ENCODE data around the gene ZNF587B.
"Not testable (repeated sequence)": the region's sequence is repeated elsewhere in the genome, so short reads cannot be mapped to it uniquely, and the experiment has no call there.

The ZNF587B gene

DNA sequence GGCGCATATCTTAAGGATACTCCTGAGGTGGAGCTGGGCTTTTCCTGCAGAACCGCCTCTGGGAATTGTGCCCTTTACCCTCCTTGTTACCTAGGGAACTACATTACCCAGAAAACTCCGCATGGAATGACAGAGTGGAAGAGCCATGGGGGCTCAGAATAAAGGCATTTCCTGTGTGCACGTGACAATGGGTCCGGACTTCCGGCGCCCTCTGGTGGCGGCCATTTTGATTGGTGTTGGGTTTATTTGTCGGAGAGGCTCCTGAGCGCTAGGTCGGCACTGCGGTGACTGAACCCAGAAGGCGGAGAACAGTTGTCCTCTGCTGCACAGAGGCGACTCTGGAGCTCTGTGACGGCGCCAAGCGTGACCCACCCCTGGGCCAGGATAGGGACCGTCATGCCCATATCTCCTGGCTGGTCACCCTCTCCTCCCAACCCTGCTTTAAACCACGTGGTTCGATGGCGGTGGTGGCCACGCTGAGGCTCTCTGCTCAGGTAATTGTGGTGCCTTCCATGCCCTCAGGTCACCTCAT is at the start of gene ZNF587B:
Gene ZNF587B, plus strand, starts transcription at position 229 of the 532 bp plus-strand sequence. Its CDS starts 230 bp downstream, at position 459.
- FAIRE-seq: no peak

DNA sequence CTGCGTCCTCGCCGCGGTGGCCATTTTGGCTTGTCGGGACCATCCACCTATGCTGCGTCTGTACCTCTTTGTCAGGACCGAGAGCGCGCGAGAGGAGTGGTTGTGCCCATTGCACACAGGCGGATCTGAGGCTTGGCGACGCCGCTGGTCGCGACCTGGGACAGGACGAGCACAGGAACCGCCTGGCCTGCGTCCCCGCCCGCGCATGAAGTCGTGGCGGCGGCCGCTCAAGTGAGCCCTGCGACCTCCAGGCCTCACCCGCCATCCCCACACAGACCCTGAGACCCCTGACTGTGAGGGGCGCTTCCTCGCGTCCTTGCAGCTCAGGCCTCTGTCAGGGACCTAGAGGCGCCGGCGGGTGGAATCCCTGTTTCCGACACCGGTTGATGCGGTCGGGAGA is 43.8 kb upstream of the ZNF587B start:
- FAIRE-seq: no peak

DNA sequence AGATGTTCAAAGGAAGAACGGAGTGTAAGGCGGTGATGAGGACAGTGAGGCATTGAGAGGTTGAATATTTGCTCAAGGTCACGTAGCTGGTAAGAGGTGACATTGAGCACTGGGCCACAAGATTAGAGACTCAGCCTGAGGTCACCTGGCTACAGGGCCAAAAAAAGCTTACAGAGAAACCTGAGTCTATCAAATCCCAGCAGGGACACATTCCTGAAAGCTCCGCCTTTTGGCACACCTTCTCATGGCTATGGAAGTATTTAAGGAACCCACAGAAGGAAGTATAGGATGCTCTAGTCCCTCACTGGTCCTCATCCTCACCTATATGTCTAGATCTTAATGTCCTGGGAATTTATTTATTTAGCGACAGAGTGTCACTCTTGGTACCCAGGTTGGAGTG is 43.2 kb upstream of the ZNF587B start:
- no peak for FAIRE-seq

DNA sequence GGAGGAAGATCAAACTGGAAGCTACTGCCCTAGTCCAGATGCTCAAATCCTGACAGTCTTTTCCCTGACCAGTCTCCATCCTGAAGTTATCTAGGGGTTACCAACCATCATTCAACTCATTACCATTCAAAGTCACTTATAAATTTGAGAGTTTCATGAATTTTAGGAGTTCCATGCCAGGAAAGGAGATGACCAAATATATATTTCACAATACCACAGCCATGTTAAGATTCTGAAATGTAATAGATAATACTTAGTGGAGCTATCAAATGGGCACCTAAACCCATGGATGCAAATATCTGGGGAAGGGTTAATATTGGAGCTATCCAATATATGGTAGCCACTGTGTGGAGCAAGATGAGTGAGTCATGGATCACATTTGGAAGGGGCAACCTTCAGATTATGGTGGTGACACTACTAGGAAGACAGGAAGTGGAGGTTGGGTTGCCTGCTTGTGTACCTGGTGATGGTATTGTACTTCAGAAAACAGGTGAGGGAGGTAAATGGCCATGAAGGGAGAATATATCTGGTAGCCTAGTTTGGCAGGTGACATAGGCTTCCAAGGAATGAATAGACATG is 41.9 kb upstream of the ZNF587B start:
- FAIRE-seq: no peak

DNA sequence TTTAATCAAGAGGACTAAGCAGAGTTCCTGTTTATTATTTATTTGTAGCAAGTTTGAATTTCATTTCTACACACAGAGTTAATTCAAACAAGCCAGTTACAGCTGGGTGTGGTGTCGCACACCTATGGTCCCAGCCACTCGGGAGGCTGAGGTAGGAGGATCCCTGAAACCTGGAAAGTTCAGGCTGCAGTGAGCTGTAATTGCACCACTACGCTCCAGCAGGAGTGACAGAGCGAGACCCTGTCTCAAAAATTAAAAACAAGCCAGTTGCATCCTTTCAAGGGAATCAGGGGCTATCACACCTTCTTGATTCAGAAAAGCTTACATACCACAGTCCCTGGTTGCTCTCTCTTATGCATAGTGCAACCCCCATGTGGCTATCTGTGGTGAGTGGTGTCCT is 40.8 kb upstream of the ZNF587B start:
- no peak for FAIRE-seq

DNA sequence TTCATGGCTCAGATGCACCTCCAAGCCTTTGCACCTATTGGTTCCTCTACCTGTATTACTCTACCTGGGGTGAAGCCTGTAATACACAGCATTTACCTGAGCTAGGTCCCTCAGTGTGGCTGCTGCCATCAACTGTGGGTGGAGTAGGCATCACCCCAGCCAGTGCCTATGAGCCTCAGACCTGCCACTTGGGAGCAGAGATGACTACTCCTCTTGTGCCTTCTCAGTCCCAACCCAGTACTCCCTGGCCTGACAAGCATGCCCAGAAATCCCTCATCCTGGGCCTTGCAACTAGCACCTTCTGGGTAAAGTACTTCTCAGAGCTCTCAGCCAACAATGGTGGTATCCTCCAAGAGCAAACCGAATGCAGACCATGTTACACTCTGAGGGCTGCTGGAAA is 33.5 kb upstream of the ZNF587B start:
- FAIRE-seq: not testable (repeated sequence)

DNA sequence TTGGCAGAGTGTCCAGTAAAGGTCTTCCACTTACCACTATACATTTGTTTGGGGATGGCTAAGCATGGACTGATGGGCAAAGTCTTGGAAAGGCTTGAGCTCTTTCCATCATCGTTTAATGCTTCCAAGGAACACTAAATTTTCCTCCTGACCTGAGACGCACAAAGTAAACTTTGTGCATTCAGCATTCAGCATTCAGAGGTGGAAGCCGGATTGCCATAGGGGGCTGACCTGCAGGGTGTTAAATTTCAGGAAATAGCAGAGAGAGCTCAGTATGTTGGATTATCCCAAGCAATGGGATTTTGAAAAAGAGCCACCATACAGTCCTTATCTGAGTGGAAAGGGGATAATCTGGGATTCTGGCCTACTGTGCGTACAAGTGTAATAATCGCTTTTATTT is 29.4 kb upstream of the ZNF587B start:
- no peak for FAIRE-seq

DNA sequence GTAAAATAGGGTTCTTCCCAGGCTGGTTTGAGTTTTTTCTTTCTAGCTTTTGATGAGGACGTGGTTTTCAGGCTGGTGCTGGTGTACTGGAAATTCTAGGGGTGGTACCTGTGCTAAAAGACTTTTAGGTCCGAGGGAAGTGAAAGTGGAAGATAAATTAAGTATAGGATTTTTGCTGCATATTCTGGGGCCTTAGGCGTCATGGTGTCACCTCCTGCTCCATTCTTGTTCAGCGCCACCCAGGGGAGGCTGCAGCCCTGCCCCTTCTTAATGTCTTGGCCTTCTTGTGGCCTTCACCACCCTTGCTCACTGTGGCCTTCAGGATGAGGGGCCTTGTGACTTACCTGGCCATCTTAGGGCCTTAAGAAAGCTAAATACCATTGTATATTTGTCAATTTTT is 27.8 kb upstream of the ZNF587B start:
- FAIRE-seq: no peak

DNA sequence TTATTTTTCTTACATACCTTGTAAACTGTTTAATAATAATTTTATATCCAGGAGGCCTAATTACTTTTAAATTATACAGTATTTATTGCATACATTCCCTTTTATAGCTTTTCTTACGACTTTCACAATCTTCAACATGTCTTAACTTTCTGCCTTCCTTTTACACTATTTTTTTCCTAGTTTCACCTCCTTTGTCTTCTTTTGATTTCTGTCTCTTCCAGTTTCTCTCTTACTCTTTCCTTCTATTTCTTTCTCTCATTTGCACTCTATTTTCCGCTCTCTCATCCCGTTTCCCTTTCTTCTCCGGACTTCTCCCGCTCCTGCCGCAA is 26.9 kb upstream of the ZNF587B start:
- FAIRE-seq: peak; percentile 28

DNA sequence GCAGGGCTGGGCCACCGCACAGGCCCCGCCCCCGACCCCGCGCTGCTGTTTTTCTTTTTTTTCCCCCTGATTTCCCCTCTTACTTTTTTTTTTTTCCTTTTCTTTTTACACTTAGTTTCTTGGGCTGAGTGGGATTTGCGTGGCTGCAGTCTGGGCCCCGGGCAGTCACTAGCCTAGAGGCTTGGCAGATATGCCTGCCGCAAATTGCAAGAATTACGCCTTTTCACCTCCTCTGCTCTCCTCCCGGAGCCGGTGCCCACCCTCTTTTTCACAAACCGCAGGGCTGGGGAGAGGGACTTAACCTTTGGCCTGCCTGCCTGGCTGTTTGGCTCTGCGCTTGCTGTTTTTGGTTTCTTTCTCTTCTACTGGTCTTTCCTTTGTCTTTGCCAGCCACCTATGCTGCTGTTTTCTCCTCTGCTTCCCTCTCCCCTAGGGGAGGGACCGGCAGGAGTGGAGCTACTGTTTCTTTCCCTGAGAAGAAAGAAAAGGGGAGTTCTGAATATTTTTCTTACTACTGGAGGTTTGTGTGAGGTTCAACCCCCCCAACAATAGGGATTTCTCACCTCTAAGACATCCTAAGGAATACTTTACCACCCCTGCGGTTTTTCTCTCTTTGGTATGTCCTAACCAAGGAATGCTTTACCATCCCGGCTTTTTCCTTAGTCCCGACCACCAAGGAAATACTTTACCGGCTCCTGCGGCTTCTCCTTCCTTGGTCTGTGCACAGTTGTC is 26.3 kb upstream of the ZNF587B start:
- no peak for FAIRE-seq

DNA sequence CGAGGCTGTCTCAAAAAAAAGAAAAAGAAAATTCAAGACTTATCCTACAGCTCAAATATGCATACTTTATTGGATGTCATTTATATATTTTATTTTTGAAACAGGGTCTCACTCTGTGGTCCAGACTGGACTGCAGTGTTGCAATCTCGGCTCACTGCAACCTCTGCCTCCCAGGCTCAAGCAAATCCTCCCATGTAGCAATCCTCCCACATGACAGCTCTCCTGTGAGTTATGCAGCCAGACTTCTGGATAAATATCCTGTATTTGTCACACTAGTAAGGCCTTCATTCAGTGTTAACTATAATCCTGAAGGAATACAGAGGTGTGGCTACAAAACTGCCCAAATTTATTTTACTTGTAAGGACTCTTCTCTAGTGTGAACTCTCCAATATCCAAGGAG is 22.6 kb upstream of the ZNF587B start:
- FAIRE-seq: no peak

DNA sequence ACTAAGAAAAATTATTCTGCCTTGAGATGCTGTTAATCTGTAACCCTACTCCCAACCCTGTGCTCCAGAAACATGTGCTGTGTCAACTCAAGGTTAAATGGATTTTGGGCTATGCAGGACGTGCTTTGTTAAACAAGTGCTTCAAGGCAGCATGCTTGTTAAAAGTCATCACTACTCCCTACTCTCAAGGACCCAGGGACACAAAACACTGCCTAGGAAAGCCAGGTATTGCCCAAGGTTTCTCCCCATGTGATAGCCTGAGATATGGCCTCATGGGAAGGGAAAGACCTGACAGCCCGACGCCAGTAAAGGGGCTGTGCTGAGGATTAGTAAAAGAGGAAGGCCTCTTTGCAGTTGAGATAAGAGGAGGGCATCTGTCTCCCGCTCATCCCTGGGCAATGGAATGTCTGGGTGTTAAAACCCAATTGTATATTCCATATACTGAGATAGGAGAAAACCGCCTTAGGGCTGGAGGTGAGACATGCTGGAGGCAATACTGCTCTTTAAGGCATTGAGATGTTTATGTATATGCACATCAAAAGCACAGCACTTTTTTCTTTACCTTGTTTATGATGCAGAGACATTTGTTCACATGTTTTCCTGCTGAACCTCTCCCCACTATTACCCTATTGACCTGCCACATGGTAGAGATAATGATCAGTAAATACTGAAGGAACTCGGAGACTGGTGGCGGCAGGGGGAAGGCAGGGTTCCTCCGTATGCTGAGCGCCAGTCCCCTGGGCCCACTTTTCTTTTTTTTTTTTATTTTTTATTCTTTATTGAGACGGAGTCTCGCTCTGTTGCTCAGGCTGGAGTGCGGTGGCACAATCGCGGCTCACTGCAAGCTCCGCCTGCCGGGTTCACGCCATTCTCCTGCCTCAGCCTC is 19.4 kb upstream of the ZNF587B start:
- FAIRE-seq: not testable (repeated sequence)

DNA sequence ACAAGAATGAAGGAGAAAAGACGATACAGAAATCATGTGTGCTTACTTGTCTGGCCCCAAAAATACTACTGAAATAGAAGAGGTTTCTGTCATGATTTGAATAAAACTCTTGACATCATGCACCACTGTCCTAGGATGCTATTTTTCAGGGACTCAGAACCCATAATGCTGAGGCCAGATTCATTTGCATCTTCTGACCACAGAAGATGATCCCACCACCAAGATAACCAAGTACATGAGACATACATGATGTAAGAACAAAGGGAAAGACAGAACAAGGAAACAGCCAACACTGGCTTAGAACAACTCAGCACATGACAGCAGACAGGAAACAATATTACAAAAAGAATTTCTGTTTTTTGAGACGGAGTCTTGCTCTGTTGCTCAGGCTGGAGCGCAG is 17.9 kb upstream of the ZNF587B start:
- FAIRE-seq: no peak

DNA sequence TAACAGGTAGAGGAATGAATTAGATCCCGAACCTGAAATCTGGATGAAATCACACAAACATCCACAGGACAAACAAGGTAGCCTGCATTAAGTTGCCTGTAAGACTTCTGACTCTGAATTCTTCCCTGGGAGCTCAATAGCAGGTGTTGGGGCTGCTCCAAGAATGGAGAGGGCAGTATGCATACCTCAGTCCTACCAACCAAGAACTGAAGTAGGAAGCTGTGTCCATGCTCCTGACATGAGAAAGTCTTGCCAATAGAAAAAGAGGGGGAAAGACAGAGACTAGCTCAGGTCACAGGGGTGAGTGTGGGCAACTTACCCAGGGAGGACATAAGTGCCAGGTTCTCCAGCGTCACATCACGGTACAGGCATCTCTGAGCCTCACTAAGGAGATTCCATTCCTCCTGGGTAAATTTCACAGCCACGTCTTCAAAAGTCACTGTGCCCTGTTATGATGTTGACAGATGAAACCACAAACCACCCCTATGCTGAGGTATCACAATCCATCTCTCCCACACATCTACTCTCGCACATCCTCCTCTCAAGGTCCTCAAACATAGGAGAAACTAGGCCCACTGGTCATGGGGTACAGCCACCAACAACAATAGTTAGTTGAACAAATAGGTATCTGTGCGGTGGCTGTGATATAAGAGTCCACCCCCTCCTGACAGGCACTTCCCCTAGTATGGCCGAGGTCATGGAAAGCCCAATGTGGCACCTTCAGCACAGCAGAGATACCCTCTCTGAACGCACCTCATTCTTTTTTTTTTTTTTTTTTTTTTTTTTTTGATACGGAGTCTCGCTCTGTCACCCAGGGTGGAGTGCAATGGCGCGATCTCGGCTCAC is 16.9 kb upstream of the ZNF587B start:
- FAIRE-seq: not testable (repeated sequence)

DNA sequence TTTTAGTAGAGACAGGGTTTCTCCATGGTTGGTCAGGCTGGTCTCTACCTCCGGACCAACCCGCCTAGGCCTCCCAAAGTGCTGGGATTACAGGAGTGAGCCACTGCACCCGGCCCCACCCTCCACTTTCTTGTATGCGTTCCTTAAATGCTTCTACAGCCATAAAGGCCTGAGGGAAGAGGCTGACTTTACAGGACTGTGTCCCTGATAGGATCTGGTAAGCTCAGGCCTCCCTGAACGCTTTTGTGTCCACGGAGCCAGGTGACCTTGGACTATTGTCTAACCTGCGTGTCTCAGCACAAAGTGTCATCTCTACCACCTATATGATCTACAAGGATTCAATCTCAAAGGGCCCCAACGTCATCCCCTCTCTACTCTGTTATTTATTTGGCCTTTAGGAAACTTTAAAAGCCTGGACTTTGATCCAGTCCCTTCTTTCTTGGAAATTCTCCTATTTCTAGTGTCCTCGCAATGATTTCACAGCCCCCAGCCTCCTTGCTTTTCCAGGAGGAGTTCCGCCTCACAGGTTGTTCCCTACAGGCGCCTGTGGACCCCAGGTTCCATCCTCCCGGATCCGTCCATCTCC is 16.1 kb upstream of the ZNF587B start:
- no peak for FAIRE-seq

DNA sequence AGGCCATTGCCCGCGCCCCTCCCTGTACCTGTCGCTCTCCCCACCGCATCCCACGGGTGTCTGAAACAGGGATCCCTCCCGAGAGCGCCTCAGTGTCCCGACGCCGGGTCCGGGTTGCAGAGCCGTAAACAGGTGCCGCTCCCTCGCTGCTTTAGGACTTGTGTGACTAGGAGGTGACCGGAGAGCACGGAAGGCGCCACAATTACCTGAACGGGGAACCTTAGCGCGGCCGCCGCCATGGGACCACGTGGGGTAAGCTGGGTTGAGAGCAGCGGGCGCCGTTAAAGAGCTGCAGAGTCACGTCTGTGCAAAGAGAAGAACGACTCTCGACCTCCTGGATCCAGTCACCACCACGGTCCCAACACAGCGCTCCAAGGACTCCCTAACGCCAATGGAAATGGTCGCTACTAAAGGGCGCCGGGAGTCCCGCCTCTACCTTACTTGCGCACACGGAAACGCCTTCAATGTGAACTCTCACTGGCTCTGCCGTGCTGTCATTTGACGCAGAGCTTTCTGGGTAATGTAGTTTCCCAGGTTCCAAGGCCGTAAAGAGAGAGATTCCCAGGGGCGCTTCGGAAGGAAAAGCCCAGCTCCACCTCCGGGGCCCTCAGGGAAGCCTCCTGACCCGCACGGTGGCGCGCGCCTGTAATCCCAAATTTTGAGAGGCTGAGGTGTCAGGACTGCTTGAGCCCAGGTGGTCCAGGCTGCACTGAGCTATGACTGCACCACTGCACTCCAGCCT is 15.4 kb upstream of the ZNF587B start, which contains the start of gene ZNF552:
Gene ZNF552, minus strand, starts transcription at position 409 of the 742 bp plus-strand sequence. Its CDS starts 170 bp downstream, at position 239.
- FAIRE-seq: no peak

DNA sequence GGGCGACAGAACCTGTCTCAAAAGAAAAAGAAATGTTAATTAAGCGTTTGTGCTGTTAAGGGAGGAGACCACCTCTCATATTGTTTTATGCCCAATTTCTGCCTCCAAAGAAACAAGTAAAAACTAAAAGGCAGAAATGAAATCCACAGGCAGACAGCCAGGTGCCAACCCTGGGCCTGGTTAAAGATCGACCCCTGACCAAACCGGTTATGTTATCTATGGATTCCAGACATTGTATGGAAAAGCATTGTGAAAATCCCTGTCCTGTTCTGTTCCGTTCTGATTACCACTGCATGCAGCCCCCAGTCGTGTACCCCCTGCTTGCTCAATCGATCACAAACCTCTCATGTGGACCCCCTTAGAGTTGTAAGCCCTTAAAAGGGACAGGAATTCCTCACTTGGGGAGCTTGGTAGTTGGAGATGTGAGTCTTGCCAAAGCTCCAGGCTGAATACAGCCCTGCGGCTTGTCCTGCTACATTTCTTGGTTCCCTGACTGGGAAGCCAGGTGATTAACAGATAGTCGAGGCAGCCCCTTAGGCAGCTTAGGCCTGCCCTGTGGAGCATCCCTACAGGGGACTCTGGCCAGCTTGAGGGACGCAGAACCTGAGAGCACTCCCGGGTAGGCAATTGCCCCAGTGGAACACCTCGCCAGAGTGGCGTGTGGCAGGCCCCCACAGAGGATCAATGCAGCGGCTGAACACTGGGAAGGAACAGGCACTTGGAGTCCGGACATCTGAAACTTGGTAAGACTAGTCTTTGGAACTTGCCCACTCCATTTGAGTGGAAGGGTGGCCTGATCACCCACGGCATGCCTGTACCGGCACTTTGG is 14.6 kb upstream of the ZNF587B start:
- FAIRE-seq: no peak

DNA sequence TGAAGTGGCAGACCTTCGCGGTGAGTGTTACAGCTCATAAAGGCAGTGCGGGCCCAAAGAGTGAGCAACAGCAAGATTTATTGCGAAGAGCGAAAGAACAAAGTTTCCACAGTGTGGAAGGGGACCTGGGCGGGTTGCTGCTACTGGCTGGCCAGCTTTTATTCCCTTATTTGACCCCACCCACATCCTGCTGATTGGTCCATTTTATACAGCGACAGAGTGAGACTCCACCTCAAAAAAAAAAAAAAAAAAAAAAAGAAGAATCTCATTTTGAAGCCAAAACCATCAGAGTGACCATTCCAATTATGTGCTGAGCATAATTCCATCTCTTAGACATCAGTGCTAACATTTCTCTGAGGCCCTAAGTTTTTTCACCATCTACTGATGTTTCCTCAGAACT is 13.4 kb upstream of the ZNF587B start:
- no peak for FAIRE-seq

DNA sequence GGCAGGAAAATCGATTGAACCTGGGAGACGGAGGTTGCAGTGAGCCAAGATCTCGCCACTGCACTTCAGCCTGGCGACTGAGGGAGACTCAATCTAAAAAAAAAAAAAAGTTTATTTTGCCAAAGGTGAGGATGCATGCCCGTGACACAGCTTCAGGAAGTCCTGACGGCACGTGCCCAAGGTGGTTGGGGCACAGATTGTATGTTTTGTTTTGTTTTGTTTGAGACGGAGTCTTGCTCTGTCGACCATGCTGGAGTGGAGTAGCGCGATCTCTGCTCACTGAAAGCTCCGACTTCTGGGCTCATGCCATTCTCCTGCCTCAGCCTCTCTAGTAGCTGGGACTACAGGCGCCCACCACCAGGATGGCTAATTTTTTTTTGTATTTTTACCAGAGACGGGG is 12.1 kb upstream of the ZNF587B start:
- no peak for FAIRE-seq

DNA sequence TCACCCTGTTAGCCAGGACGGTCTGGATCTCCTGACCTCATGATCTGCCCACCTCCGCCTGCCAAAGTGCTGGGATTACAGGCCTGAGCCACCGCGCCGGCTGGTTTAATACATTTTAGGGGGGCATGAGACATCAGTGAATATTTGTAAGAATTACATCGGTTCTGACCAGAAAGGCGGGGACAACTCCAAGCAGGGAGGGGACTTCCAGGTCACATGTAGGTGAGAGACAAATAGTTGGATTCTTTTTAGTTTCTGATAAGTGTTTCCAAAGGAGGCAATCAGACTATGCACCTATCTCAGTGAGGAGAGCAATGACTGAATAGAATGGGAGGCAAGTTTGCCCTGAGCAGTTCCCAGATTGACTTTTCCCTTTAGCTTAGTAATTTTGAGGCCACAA is 11.7 kb upstream of the ZNF587B start:
- FAIRE-seq: no peak
